SK-N-SH (cell line): Measurements from ENCODE around the gene FGD6.

Source experiments
- CTCF ChIP-seq: fragments of 200-600 bp; sonication (generic); IDR thresholded peaks from 2 replicates; pipeline ENCODE4 v1.6.1; 2017; ENCODE audit warnings: antibody characterized with exemption, mild to moderate bottlenecking, moderate library complexity
- EP300 ChIP-seq, 2 experiments: IDR thresholded peaks; 2 replicates each; pipeline versions ENCODE4 v1.4.0 to v1.6.1; 2012; ENCODE audit warnings: borderline replicate concordance in 1 of 2, low read depth in 1 of 2, low read length in 1 of 2
- MAX ChIP-seq: IDR thresholded peaks from 2 replicates; pipeline ENCODE4 v1.4.0; 2012; ENCODE audit warnings: low read depth
- POLR2AphosphoS5 ChIP-seq: IDR thresholded peaks from 2 replicates; pipeline ENCODE4 v1.6.1; 2012; ENCODE audit warnings: low read depth, low read length
- RCOR1 ChIP-seq: fragments of 150-350 bp; IDR thresholded peaks from 2 replicates; pipeline ENCODE4 v1.6.1; 2017; ENCODE audit warnings: antibody characterized with exemption, low read length
- SMC3 ChIP-seq: IDR thresholded peaks from 2 replicates; pipeline ENCODE4 v1.6.1; 2012; ENCODE audit warnings: low read depth, low read length, improper control_type of control experiment
- USF2 ChIP-seq: fragments of 150-350 bp; IDR thresholded peaks from 2 replicates; pipeline ENCODE4 v1.6.1; 2017; ENCODE audit warnings: antibody characterized with exemption, low read length, low read depth, borderline replicate concordance

GRCh38 chr12:95201056-95201670, 16.1 kb downstream of the FGD6 start:
- TF ChIP-seq RCOR1 (no peak), EP300 (IDR thresholded peaks at IDR 0.05; ENCODE audit: borderline replicate concordance in 1 of 2, low read depth in 1 of 2, low read length in 1 of 2) (no peak), POLR2AphosphoS5 (no peak), CTCF (no peak), SMC3 (no peak), MAX (no peak), USF2 (no peak)
